Endothelial cell of umbilical vein (primary cell): ENCODE measurements around the gene EARS2. TPM values are rescaled to one million over a fixed set of nuclear protein-coding genes. Genes with fewer than 3 reads are reported as not detected.

Experiments used
- BruUV-seq: library from RNA; stranded (reverse); fragments of 400-500 nt; replicated peaks from 2 replicates; lab custom pipeline; 2021; lab: Mats Ljungman, UMichigan
- CTCF ChIA-PET: fragments of 300-600, 350-600 bp; sonication (Branson Sonifier 250); formaldehyde crosslinking; loops from one replicate; lab custom pipeline; 2021; ENCODE audit warnings: antibody characterized with exemption, inconsistent platforms; lab: Charles Lee
- POLR2A ChIA-PET: fragments of 300-600, 350-600 bp; sonication (Branson Sonifier 250); formaldehyde crosslinking; loops from one replicate; lab custom pipeline; 2021; ENCODE audit warnings: antibody characterized with exemption, inconsistent platforms; lab: Charles Lee
- DNase-seq: peaks from one replicate; pipeline ENCODE4 v3.0.0-alpha.2; 2011; ENCODE audit warnings: low read depth, low spot score
- FAIRE-seq: peaks from 2 replicates; lab custom pipeline; 2011; peaks lifted over from hg19 to GRCh38; lab: Jason Lieb, UNC
- H2AFZ ChIP-seq: 2 replicates; pipeline ENCODE4 v1.6.0; 2012; ENCODE audit warnings: low read depth, low read length, control low read depth, inconsistent platforms
- H3K27ac ChIP-seq: 2 replicates; pipeline ENCODE4 v1.5.1; 2011; ENCODE audit warnings: low read depth, mild to moderate bottlenecking, control low read depth, low read length, moderate library complexity; ENCODE audit not compliant: insufficient read depth
- H3K27me3 ChIP-seq, 2 experiments: 2 replicates each; pipeline versions ENCODE4 v1.6.0 to v1.6.1; 2011; ENCODE audit warnings: low read length in 2 of 2, mixed read lengths in 1 of 2; ENCODE audit not compliant: control insufficient read depth in 2 of 2, insufficient read depth in 2 of 2
- H3K36me3 ChIP-seq, 2 experiments: 2 replicates in 1 of 2; 3 replicates in 1 of 2; pipeline ENCODE4 v1.5.1; 2011; ENCODE audit warnings: low read length in 2 of 2, mild to moderate bottlenecking in 1 of 2, moderate library complexity in 1 of 2; ENCODE audit not compliant: control insufficient read depth in 2 of 2, insufficient read depth in 2 of 2; ENCODE audit errors: extremely low read depth in 1 of 2
- H3K4me1 ChIP-seq: 3 replicates; pipeline ENCODE4 v1.5.1; 2011; ENCODE audit warnings: mild to moderate bottlenecking, low read length; ENCODE audit not compliant: control insufficient read depth, insufficient read depth; ENCODE audit errors: extremely low read depth
- H3K4me2 ChIP-seq: 2 replicates; pipeline ENCODE4 v1.6.1; 2011; ENCODE audit warnings: low read length, control low read depth, mixed read lengths; ENCODE audit not compliant: insufficient read depth
- H3K4me3 ChIP-seq, 3 experiments: fragments of 200-600 bp in 1 of 3; sonication (generic), shearing (Covaris generic) in 1 of 3; replicated peaks in 1 of 3; 2 replicates each; pipeline ENCODE4 v1.5.1; 2011 to 2016; ENCODE audit warnings: control low read depth in 3 of 3, low read length in 3 of 3, mild to moderate bottlenecking in 2 of 3, inconsistent platforms in 1 of 3, low read depth in 1 of 3, moderate library complexity in 1 of 3; ENCODE audit not compliant: insufficient read depth in 1 of 3
- H3K79me2 ChIP-seq: 2 replicates; pipeline ENCODE4 v1.6.0; 2012; ENCODE audit warnings: low read length, inconsistent platforms; ENCODE audit not compliant: control insufficient read depth, insufficient read depth
- H3K9ac ChIP-seq: replicated peaks from 2 replicates; pipeline ENCODE3; 2011; ENCODE audit warnings: low read length, control low read depth; ENCODE audit not compliant: insufficient read depth; ENCODE audit errors: extremely low read depth
- H3K9me1 ChIP-seq: replicated peaks from 3 replicates; pipeline ENCODE4 v1.6.0; 2011; ENCODE audit warnings: mild to moderate bottlenecking, low read length; ENCODE audit not compliant: control insufficient read depth, insufficient read depth; ENCODE audit errors: extremely low read depth
- H3K9me3 ChIP-seq: replicated peaks from 2 replicates; pipeline ENCODE4 v1.5.1; 2012; ENCODE audit warnings: low read length, inconsistent platforms; ENCODE audit not compliant: control insufficient read depth, insufficient read depth
- H4K20me1 ChIP-seq: replicated peaks from 2 replicates; pipeline ENCODE3; 2011; ENCODE audit warnings: mild to moderate bottlenecking, low read length; ENCODE audit not compliant: control insufficient read depth, insufficient read depth; ENCODE audit errors: extremely low read depth
- EZH2 ChIP-seq: IDR thresholded peaks from 2 replicates; pipeline ENCODE4 v1.6.1; 2012; ENCODE audit warnings: borderline replicate concordance, low read depth, mild to moderate bottlenecking, moderate library complexity, low read length, inconsistent platforms; ENCODE audit not compliant: severe bottlenecking
- FOS ChIP-seq: IDR thresholded peaks from 2 replicates; pipeline ENCODE4 v1.6.1; 2011; ENCODE audit warnings: mild to moderate bottlenecking, low read length, moderate library complexity, borderline replicate concordance; ENCODE audit not compliant: insufficient read depth
- GATA2 ChIP-seq: IDR thresholded peaks from 2 replicates; pipeline ENCODE4 v1.7.0; 2011; ENCODE audit warnings: low read depth, mild to moderate bottlenecking, moderate library complexity, mixed read lengths, low read length; ENCODE audit not compliant: insufficient read length, insufficient read depth
- JUN ChIP-seq: IDR thresholded peaks from 2 replicates; pipeline ENCODE4 v1.6.1; 2011; ENCODE audit warnings: borderline replicate concordance, low read depth; ENCODE audit not compliant: insufficient read length, insufficient read depth
- MAX ChIP-seq: IDR thresholded peaks from 2 replicates; pipeline ENCODE4 v1.6.1; 2011; ENCODE audit not compliant: insufficient read depth, insufficient read length
- MYC ChIP-seq: IDR thresholded peaks from one replicate; pipeline ENCODE4 v1.6.1; 2011; ENCODE audit warnings: mild to moderate bottlenecking, low read depth, low read length
- POLR2A ChIP-seq: IDR thresholded peaks from 2 replicates; pipeline ENCODE4 v1.6.1; 2012; ENCODE audit warnings: low read depth, mild to moderate bottlenecking, control low read depth, low read length
- POLR2AphosphoS5 ChIP-seq: IDR thresholded peaks from 2 replicates; pipeline ENCODE4 v1.6.1; 2012; ENCODE audit warnings: low read depth, mild to moderate bottlenecking, control low read depth, low read length, moderate library complexity; ENCODE audit not compliant: insufficient read depth
- dilution Hi-C: fragments of 300-500 bp; cut with MboI; formaldehyde crosslinking; loops from one replicate; pipeline ENCODE4 v1.15.0; 2019; ENCODE audit warnings: low sequenced_read_pairs; ENCODE audit not compliant: extremely low pct_ligation_motif_present
- intact Hi-C: fragments of 100-400 bp; cut with micrococcal nuclease; formaldehyde crosslinking; loops from one replicate; pipeline ENCODE4 v1.10.0; 2022
- polyA plus RNA-seq, 4 experiments: library from polyadenylated mRNA; depleted of rRNA in 3 of 4; stranded (reverse) in 3 of 4; unstranded in 1 of 4; fragments of >200 nt; gene quantifications; 2 replicates each; pipeline versions ENCODE4 v1.2.1 to v1.2.3, GENCODE V29; 2011 to 2012; ENCODE audit warnings: missing spikeins in 1 of 4
- total RNA-seq: library from RNA; stranded (reverse); gene quantifications from 2 replicates; pipeline ENCODE4 v1.2.3, GENCODE V29; 2021
- TF ChIP-seq, protein P1 (sequence below), 2 donors: IDR thresholded peaks; 1 replicate in 1 of 2; 2 replicates in 1 of 2; pipeline ENCODE4 v1.5.1; 2011; ENCODE audit warnings: low read length in 2 of 2, mild to moderate bottlenecking in 2 of 2, moderate library complexity in 2 of 2, control low read depth in 1 of 2, inconsistent platforms in 1 of 2, low read depth in 1 of 2; ENCODE audit not compliant: insufficient read depth in 1 of 2; ENCODE audit errors: extremely low read depth in 1 of 2

EARS2 gene
- total and polyA plus RNA-seq, 2 donors (not counting 3 experiments of a cell fraction or from before 2014, with no cell fraction given) = 14.7 to 21.6 TPM

- Histone ChIP-seq H3K9me1 (no peaks in the 10 kb centered on the region), H3K9me3 (no peaks in the 10 kb centered on the region), H3K9ac (no peak overlapping the region), H3K36me3 (no peaks in the 10 kb centered on the region), H3K27ac (no peak overlapping the region), H3K79me2 (peaks cover 87% of the 10 kb centered on the region), H3K4me3 (no peak overlapping the region), H2AFZ (no peak overlapping the region), H4K20me1 (peaks cover 2% of the 10 kb centered on the region), H3K4me1 (peaks cover 22% of the 10 kb centered on the region), H3K4me2 (no peak overlapping the region), H3K27me3 (no peaks in the 10 kb centered on the region)
- BruUV-seq = no TSS peak
- ChIA-PET POLR2A (no interaction called here), CTCF (no interaction called here)
- TF ChIP-seq MYC (no peak), GATA2 (no peak), JUN (no peak), MAX (no peak), FOS (no peak), EZH2 (no peak), POLR2AphosphoS5 (no peak), POLR2A (no peak)
- TF ChIP-seq, protein P1, sequence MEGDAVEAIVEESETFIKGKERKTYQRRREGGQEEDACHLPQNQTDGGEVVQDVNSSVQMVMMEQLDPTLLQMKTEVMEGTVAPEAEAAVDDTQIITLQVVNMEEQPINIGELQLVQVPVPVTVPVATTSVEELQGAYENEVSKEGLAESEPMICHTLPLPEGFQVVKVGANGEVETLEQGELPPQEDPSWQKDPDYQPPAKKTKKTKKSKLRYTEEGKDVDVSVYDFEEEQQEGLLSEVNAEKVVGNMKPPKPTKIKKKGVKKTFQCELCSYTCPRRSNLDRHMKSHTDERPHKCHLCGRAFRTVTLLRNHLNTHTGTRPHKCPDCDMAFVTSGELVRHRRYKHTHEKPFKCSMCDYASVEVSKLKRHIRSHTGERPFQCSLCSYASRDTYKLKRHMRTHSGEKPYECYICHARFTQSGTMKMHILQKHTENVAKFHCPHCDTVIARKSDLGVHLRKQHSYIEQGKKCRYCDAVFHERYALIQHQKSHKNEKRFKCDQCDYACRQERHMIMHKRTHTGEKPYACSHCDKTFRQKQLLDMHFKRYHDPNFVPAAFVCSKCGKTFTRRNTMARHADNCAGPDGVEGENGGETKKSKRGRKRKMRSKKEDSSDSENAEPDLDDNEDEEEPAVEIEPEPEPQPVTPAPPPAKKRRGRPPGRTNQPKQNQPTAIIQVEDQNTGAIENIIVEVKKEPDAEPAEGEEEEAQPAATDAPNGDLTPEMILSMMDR (IDR thresholded peaks at IDR 0.05; ENCODE audit: extremely low read depth in 1 of 2, insufficient read depth in 1 of 2, low read depth in 1 of 2, low read length in 2 of 2) = no peak
- DNase-seq = peak; percentile 40
- intact Hi-C loops (no loop called here), dilution Hi-C loops (no loop called here)
- FAIRE-seq = no peak
These were observed 54.7 kb downstream of the EARS2 start for GRCh38 chr16:23502466-23502865.
